Sigmoid colon (tissue), 7 donors: Measurements from ENCODE around the gene KLHL12. TPM values are rescaled to one million over a fixed set of nuclear protein-coding genes. Genes with fewer than 3 reads are reported as not detected.

Experiments
- DNase-seq: peaks from one replicate; pipeline ENCODE4 v3.0.0-alpha.2; 2019
- H3K27ac ChIP-seq, 4 donors: fragments of 200-600 bp; sonication (generic); one replicate each; pipeline ENCODE4 v1.5.1; 2016 to 2019; ENCODE audit warnings: mild to moderate bottlenecking in 1 of 4
- H3K27me3 ChIP-seq, 3 donors: fragments of 200-600 bp; sonication (generic); one replicate each; pipeline ENCODE4 v1.5.1; 2019; ENCODE audit warnings: mild to moderate bottlenecking in 1 of 3
- H3K36me3 ChIP-seq, 4 donors: fragments of 200-600 bp; sonication (generic); one replicate each; pipeline ENCODE4 v1.5.1; 2016 to 2019
- H3K4me1 ChIP-seq, 4 donors: fragments of 200-600 bp; sonication (generic); one replicate each; pipeline ENCODE4 v1.5.1; 2017 to 2019
- H3K4me3 ChIP-seq, 4 donors: fragments of 200-600 bp; sonication (generic); one replicate each; pipeline ENCODE4 v1.5.1; 2017 to 2019; ENCODE audit warnings: mild to moderate bottlenecking in 2 of 4, moderate library complexity in 1 of 4
- H3K9me3 ChIP-seq, 4 donors: fragments of 200-600 bp in 3 of 4; sonication (generic) in 3 of 4; one replicate each; pipeline versions ENCODE4 v1.5.1 to v1.6.1; 2013 to 2019
- CTCF ChIP-seq, 4 experiments: fragments of 450-650 bp in 3 of 4; fragments of 200-600 bp in 1 of 4; IDR thresholded peaks; one replicate each; pipeline ENCODE4 v1.5.1; 2016 to 2019; ENCODE audit warnings: antibody characterized with exemption in 4 of 4, mild to moderate bottlenecking in 3 of 4, moderate library complexity in 2 of 4
- EP300 ChIP-seq, 4 donors: sonication (generic); formaldehyde crosslinking; IDR thresholded peaks; one replicate each; pipeline ENCODE4 v1.6.1; 2017; ENCODE audit warnings: antibody characterized with exemption in 4 of 4
- POLR2A ChIP-seq, 2 donors: fragments of 450-650 bp; IDR thresholded peaks; one replicate each; pipeline ENCODE4 v1.6.1; 2016; ENCODE audit warnings: antibody characterized with exemption in 2 of 2, mild to moderate bottlenecking in 2 of 2, moderate library complexity in 2 of 2
- POLR2AphosphoS5 ChIP-seq, 4 donors: sonication (generic); formaldehyde crosslinking; IDR thresholded peaks; one replicate each; pipeline ENCODE4 v1.6.1; 2017; ENCODE audit warnings: antibody characterized with exemption in 4 of 4
- WGBS, 2 donors: extraction: QIAGEN DNeasy Blood & Tissue Kit; methylation state at CpG; one replicate each; pipeline ENCODE4 v1.1.7; 2013; 5-methylcytosine and 5-hydroxymethylcytosine counted together
- intact Hi-C: fragments of 100-400 bp; cut with DNase I; formaldehyde crosslinking; loops from one replicate; pipeline ENCODE4 v1.15.1; 2023
- polyA plus RNA-seq, 3 donors: library from polyadenylated mRNA; stranded (reverse); fragments of 200-250 nt; gene quantifications; one replicate each; pipeline ENCODE4 v1.2.3, GENCODE V29; 2013
- total RNA-seq, 4 donors: library from RNA; depleted of rRNA; stranded (reverse); fragments of >200 nt; gene quantifications; one replicate each; pipeline ENCODE4 v1.1.0, GENCODE V29; 2016
- donor health status: healthy with polysubstance abuse.
- donor health status: Bipolar disorder and iron deficiency.
- donor health status: healthy.

The KLHL12 gene
- total and polyA plus RNA-seq, 7 donors, result 12.9 to 27.0 (median 18.3) TPM

DNA sequence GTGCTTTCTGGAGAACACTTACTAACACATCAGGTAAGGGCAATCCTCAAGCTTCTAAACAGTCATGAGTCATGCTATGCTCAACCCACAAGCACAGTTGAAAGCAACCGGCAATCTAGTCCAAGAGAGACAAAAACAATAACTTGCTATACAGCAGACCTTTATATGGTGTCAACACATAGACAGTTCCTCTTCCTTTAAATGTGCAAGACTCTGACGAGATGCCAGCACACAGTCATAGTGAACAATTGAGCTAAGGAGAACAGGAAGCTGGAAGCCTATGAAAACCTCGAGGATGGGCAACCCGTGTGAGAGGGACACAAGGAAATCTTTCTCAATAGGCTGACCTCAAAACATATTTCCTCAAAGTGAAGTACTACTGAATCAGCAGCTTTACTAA, 25.8 kb upstream of the KLHL12 start:
- Histone ChIP-seq H3K27ac (peak overlapping the region in 3 of 4 donors; percentile 32 to 45 (median 33)), H3K4me1 (peaks cover 0 to 48% (median 34%) of the 10 kb centered on the region in 4 donors), H3K4me3 (no peak overlapping the region), H3K9me3 (no peaks in the 10 kb centered on the region), H3K27me3 (no peaks in the 10 kb centered on the region), H3K36me3 (peaks cover 8 to 32% (median 16%) of the 10 kb centered on the region in 4 donors)
- intact Hi-C loops, result no loop called here
- peak; percentile 74 for DNase-seq
- TF ChIP-seq POLR2AphosphoS5 (IDR thresholded peaks at IDR 0.05), result peak in 2 of 4 donors; percentile 38 to 42
- TF ChIP-seq POLR2A (IDR thresholded peaks at IDR 0.05), result no peak
- WGBS, 2 donors, result 28 to 30% methylated on average over 4 of the region's 4 CpGs

DNA sequence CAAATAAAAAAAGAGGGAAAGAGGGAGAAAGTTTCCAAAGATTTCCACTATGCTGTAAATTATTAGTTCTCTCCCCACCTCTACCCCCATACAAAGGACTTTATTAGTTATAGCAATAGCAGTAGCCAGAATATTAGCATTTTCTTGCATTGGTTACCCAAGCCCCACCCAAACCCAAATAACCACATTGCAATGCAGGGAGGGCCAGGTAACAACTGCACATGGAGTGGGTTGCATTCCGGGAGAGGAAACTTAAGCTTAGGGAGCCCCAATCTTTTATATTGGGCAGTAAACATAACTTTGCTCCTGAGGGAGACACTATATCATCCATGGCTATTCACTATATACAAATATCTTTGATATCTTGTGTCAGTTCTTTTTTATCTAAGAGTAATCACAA, 25.1 kb upstream of the KLHL12 start:
- Histone ChIP-seq H3K9me3 (no peaks in the 10 kb centered on the region), H3K27me3 (no peaks in the 10 kb centered on the region), H3K36me3 (peaks cover 8 to 40% (median 16%) of the 10 kb centered on the region in 4 donors), H3K4me1 (peaks cover 0 to 44% (median 30%) of the 10 kb centered on the region in 4 donors), H3K4me3 (no peak overlapping the region), H3K27ac (peak overlapping the region in 3 of 4 donors; percentile 32 to 45 (median 33))
- no peak for DNase-seq
- intact Hi-C loops, result no loop called here
- WGBS, 2 donors, result 96 to 98% methylated on average over 1 of the region's 1 CpG
- TF ChIP-seq POLR2A (IDR thresholded peaks at IDR 0.05) (no peak), POLR2AphosphoS5 (IDR thresholded peaks at IDR 0.05) (no peak), EP300 (IDR thresholded peaks at IDR 0.05) (no peak), CTCF (IDR thresholded peaks at IDR 0.05) (no peak)

- WGBS, 2 donors, result 93 to 94% methylated on average over 2 of the region's 2 CpGs
- Histone ChIP-seq H3K36me3 (peaks cover 10 to 46% (median 16%) of the 10 kb centered on the region in 4 donors), H3K9me3 (no peaks in the 10 kb centered on the region), H3K4me1 (peaks cover 0 to 37% (median 23%) of the 10 kb centered on the region in 4 donors), H3K4me3 (no peak overlapping the region), H3K27me3 (no peaks in the 10 kb centered on the region), H3K27ac (no peak overlapping the region)
- DNase-seq, result no peak
- TF ChIP-seq CTCF (IDR thresholded peaks at IDR 0.05) (no peak), POLR2AphosphoS5 (IDR thresholded peaks at IDR 0.05) (no peak), EP300 (IDR thresholded peaks at IDR 0.05) (no peak), POLR2A (IDR thresholded peaks at IDR 0.05) (no peak)
- intact Hi-C loops, result no loop called here
Measured at GRCh38 chr1:202951437-202951836, 24.4 kb upstream of the KLHL12 start.

DNA sequence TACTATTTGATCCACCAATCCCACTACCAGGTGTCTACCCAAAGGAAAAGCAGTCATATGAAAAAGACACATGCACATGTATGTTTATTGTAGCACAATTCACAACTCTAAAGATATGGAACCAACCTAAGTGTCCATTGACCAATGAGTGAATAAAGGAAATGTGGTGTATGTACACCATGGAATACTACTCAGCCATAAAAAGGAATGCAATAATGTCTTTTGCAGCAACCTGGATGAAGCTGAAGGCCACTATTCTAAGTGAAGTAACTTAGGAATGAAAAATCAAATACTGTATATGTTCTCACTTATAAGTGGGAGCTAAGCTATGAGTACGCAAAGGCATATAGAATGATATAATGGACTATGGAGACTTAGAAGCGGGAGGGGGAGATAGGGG, 18.4 kb upstream of the KLHL12 start:
- Histone ChIP-seq H3K9me3 (no peaks in the 10 kb centered on the region), H3K27ac (no peak overlapping the region), H3K4me3 (no peak overlapping the region), H3K4me1 (no peaks in the 10 kb centered on the region), H3K27me3 (no peaks in the 10 kb centered on the region), H3K36me3 (peaks cover 28 to 100% (median 66%) of the 10 kb centered on the region in 4 donors)
- intact Hi-C loops, result no loop called here
- no peak for DNase-seq
- WGBS, 2 donors, result 96 to 98% methylated on average over 2 of the region's 2 CpGs
- no peak for TF ChIP-seq POLR2A (IDR thresholded peaks at IDR 0.05)
- no peak for TF ChIP-seq CTCF (IDR thresholded peaks at IDR 0.05)
- TF ChIP-seq POLR2AphosphoS5 (IDR thresholded peaks at IDR 0.05), result no peak
- no peak for TF ChIP-seq EP300 (IDR thresholded peaks at IDR 0.05)

- Histone ChIP-seq H3K27me3 (no peaks in the 10 kb centered on the region), H3K9me3 (no peaks in the 10 kb centered on the region), H3K4me3 (no peak overlapping the region), H3K36me3 (peaks cover 21 to 99% (median 60%) of the 10 kb centered on the region in 4 donors), H3K4me1 (no peaks in the 10 kb centered on the region), H3K27ac (no peak overlapping the region)
- 93 to 95% methylated on average over 5 of the region's 5 CpGs for WGBS, 2 donors
- DNase-seq, result no peak
- intact Hi-C loops, result no loop called here
- TF ChIP-seq EP300 (IDR thresholded peaks at IDR 0.05), result no peak
Measured at GRCh38 chr1:202944438-202944921, 17.4 kb upstream of the KLHL12 start.

DNA sequence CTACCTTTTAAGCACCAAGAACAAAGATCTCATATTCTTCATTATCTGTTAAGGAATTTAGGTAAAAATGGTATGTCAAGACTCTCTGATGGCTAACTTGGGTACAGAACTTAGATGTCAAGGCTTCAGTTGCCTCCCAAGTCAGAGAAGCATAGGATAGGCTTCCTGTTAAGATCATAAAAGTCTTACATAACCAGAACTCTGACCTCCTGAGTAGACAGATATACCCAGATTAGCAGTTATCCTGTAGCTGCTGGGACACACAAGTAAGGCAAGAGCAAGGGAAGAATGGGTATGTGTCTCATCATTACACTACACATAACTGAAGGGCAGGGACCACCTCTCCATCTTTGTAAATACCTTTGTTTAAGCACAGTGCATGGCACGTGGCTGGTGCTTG, 15.4 kb upstream of the KLHL12 start:
- no peaks in the 10 kb centered on the region for H3K27me3 ChIP-seq
- no peaks in the 10 kb centered on the region for H3K9me3 ChIP-seq
- WGBS, 2 donors, result 74 to 92% methylated on average over 1 of the region's 1 CpG
- no peaks in the 10 kb centered on the region for H3K4me1 ChIP-seq
- no peak for TF ChIP-seq POLR2AphosphoS5 (IDR thresholded peaks at IDR 0.05)
- no peak for TF ChIP-seq CTCF (IDR thresholded peaks at IDR 0.05)
- no peak for TF ChIP-seq EP300 (IDR thresholded peaks at IDR 0.05)
- no peak for DNase-seq
- no peak overlapping the region for H3K4me3 ChIP-seq
- no peak overlapping the region for H3K27ac ChIP-seq
- intact Hi-C loops, result no loop called here
- peaks cover 21 to 79% (median 54%) of the 10 kb centered on the region in 4 donors for H3K36me3 ChIP-seq
